Measurements from ENCODE around the gene SLC35B2. TPM values are rescaled to one million over a fixed set of nuclear protein-coding genes. Genes with fewer than 3 reads are reported as not detected.

SLC35B2 gene
- total RNA-seq, 1 experiment from 2014 or later = 44.6 TPM

GRCh38 chr6:44297063-44298038 lies 40.0 kb upstream of the SLC35B2 start:
- H3K36me3 Mint-ChIP-seq (ENCODE audit: insufficient read depth, unreplicated experiment) = peaks cover 22% of the 10 kb centered on the region
- DNase-seq = peak in 1 of 2 experiments; percentile 54
- peak overlapping the region; percentile 66 for H3K4me3 Mint-ChIP-seq (ENCODE audit: unreplicated experiment)
- no peaks in the 10 kb centered on the region for H3K9me3 ChIP-seq
- peaks cover 7% of the 10 kb centered on the region for H3K4me1 Mint-ChIP-seq (ENCODE audit: low read depth, unreplicated experiment)
- H3K9me3 Mint-ChIP-seq (ENCODE audit: unreplicated experiment) = no peaks in the 10 kb centered on the region
- no TSS peak for BruUV-seq (replicated peaks)
- H3K27me3 ChIP-seq (replicated peaks; ENCODE audit: control insufficient read depth, insufficient read depth, low read length) = peaks cover 4% of the 10 kb centered on the region; the same call in 1 of the 2 replicates
- TF ChIP-seq, protein P1, sequence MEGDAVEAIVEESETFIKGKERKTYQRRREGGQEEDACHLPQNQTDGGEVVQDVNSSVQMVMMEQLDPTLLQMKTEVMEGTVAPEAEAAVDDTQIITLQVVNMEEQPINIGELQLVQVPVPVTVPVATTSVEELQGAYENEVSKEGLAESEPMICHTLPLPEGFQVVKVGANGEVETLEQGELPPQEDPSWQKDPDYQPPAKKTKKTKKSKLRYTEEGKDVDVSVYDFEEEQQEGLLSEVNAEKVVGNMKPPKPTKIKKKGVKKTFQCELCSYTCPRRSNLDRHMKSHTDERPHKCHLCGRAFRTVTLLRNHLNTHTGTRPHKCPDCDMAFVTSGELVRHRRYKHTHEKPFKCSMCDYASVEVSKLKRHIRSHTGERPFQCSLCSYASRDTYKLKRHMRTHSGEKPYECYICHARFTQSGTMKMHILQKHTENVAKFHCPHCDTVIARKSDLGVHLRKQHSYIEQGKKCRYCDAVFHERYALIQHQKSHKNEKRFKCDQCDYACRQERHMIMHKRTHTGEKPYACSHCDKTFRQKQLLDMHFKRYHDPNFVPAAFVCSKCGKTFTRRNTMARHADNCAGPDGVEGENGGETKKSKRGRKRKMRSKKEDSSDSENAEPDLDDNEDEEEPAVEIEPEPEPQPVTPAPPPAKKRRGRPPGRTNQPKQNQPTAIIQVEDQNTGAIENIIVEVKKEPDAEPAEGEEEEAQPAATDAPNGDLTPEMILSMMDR (IDR thresholded peaks at IDR 0.05; ENCODE audit: insufficient read depth in 1 of 2, low read depth in 1 of 2, low read length in 1 of 2, severe bottlenecking in 1 of 2, unreplicated experiment in 1 of 2) = no peak
- H3K4me1 ChIP-seq = peaks cover 9% of the 10 kb centered on the region; the same call in 1 of the 2 replicates
- POLR2A ChIA-PET = interaction anchor here (0.5 to 0.6 kb wide), 3 partner anchors 13 to 131 kb away, joined by 3 to 4 read pairs (median 3); no protein-coding TSS in a partner anchor
- intact Hi-C loops (cut with micrococcal nuclease; ENCODE audit: unreplicated experiment) = no loop called here
- peak overlapping the region; percentile 49 for H3K4me3 ChIP-seq (ENCODE audit: low read depth, low read length)
- H3K27me3 Mint-ChIP-seq (ENCODE audit: insufficient read depth, unreplicated experiment) = peaks cover 12% of the 10 kb centered on the region
- H3K27ac Mint-ChIP-seq (ENCODE audit: unreplicated experiment) = no peak overlapping the region
- CTCF ChIA-PET = interaction anchor here (0.6 to 2.8 kb wide), 5 partner anchors 8 to 47 kb away, joined by 3 to 13 read pairs (median 8); partner anchors contain the start of gene AARS2
- H3K36me3 ChIP-seq (ENCODE audit: control insufficient read depth, insufficient read depth, low read length) = no peaks in the 10 kb centered on the region

- H3K4me1 Mint-ChIP-seq (ENCODE audit: low read depth, unreplicated experiment) = peaks cover 7% of the 10 kb centered on the region
- no peak overlapping the region for H3K27ac Mint-ChIP-seq (ENCODE audit: unreplicated experiment)
- H3K9me3 Mint-ChIP-seq (ENCODE audit: unreplicated experiment) = no peaks in the 10 kb centered on the region
- Histone ChIP-seq H3K9me3 (no peaks in the 10 kb centered on the region), H3K4me3 (ENCODE audit: low read depth, low read length) (no peak overlapping the region), H3K36me3 (ENCODE audit: control insufficient read depth, insufficient read depth, low read length) (no peaks in the 10 kb centered on the region), H3K27me3 (replicated peaks; ENCODE audit: control insufficient read depth, insufficient read depth, low read length) (peaks cover 4% of the 10 kb centered on the region), H3K4me1 (peaks cover 9% of the 10 kb centered on the region; the same call in 1 of the 2 replicates)
- H3K36me3 Mint-ChIP-seq (ENCODE audit: insufficient read depth, unreplicated experiment) = peaks cover 22% of the 10 kb centered on the region
- H3K4me3 Mint-ChIP-seq (ENCODE audit: unreplicated experiment) = no peak overlapping the region
- TF ChIP-seq, protein P1 (IDR thresholded peaks at IDR 0.05; ENCODE audit: insufficient read depth in 1 of 2, low read depth in 1 of 2, low read length in 1 of 2, severe bottlenecking in 1 of 2, unreplicated experiment in 1 of 2) = no peak
- ChIA-PET POLR2A (interaction anchor here (1.0 kb wide), 1 partner anchor 17 kb away, joined by 3 read pairs; the partner anchor contains the start of gene AARS2), CTCF (interaction anchor here (1.1 to 1.5 kb wide), 2 partner anchors 10 to 27 kb away, joined by 3 to 8 read pairs; no protein-coding TSS in a partner anchor)
- intact Hi-C loops (cut with micrococcal nuclease; ENCODE audit: unreplicated experiment) = no loop called here
- peaks cover 22% of the 10 kb centered on the region for H3K27me3 Mint-ChIP-seq (ENCODE audit: insufficient read depth, unreplicated experiment)
- DNase-seq = no peak
- BruUV-seq (replicated peaks) = no TSS peak
Observed at GRCh38 chr6:44294832-44295791, 37.8 kb upstream of the SLC35B2 start.
